Skeletal muscle tissue (tissue), 4 donors: ENCODE results near the gene PAX7. TPM values are rescaled to one million over a fixed set of nuclear protein-coding genes. Genes with fewer than 3 reads are reported as not detected.

Experiments
- H3K27ac ChIP-seq: one replicate; pipeline ENCODE4 v1.7.0; 2013; ENCODE audit warnings: mild to moderate bottlenecking, low read depth, low read length, inconsistent platforms
- H3K27me3 ChIP-seq, 3 donors: one replicate each; pipeline ENCODE4 v1.7.0; 2013; ENCODE audit warnings: low read length in 3 of 3; ENCODE audit not compliant: control insufficient read depth in 3 of 3, insufficient read depth in 3 of 3
- H3K36me3 ChIP-seq, 3 donors: one replicate each; pipeline ENCODE4 v1.7.0; 2013; ENCODE audit warnings: low read length in 3 of 3; ENCODE audit not compliant: control insufficient read depth in 3 of 3, insufficient read depth in 3 of 3
- H3K4me1 ChIP-seq, 3 donors: one replicate each; pipeline ENCODE4 v1.7.0; 2013; ENCODE audit warnings: low read length in 3 of 3, mild to moderate bottlenecking in 3 of 3; ENCODE audit not compliant: control insufficient read depth in 3 of 3, insufficient read depth in 3 of 3
- H3K4me3 ChIP-seq, 3 donors: one replicate each; pipeline ENCODE4 v1.7.0; 2013; ENCODE audit warnings: low read length in 3 of 3
- H3K9ac ChIP-seq, 3 donors: one replicate each; pipeline ENCODE4 v1.7.0; 2013; ENCODE audit warnings: low read length in 3 of 3, mild to moderate bottlenecking in 3 of 3, moderate library complexity in 2 of 3, low read depth in 1 of 3
- H3K9me3 ChIP-seq, 3 donors: one replicate each; pipeline ENCODE4 v1.7.0; 2013; ENCODE audit warnings: low read length in 3 of 3; ENCODE audit not compliant: control insufficient read depth in 3 of 3
- total RNA-seq: library from RNA; depleted of rRNA; stranded (reverse); fragments of >200 nt; gene quantifications from one replicate; pipeline ENCODE4 v1.2.3, GENCODE V29; 2014
- donor health status: Osteomylitis.

Gene PAX7
- total RNA-seq, 1 donor from 2014 or later = 13.0 TPM

DNA sequence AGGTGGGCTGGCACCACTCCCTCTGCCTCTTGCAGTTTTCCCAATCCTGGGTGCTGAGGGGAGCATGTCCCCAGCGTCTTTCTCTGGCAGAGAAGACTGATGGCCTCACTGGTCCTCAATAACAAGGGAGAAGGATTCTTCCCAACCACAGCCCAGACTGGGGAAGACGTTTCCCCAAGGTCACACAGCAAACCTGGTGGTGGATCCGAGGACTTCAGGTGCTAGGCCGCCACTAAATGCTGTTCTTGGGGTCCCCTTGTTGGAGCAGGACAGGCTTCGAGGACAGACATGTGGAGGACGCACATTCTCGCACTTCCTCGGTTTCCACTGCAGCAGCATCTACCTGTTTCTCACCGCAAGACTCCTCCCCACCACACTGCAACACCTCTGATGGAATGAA lies 30.9 kb upstream of the PAX7 start:
- H3K9me3 ChIP-seq = no peaks in the 10 kb centered on the region
- no peaks in the 10 kb centered on the region for H3K4me1 ChIP-seq
- H3K36me3 ChIP-seq = no peaks in the 10 kb centered on the region
- no peak overlapping the region for H3K27ac ChIP-seq
- no peak overlapping the region for H3K4me3 ChIP-seq
- no peak overlapping the region for H3K9ac ChIP-seq
- peaks cover 9 to 27% (median 16%) of the 10 kb centered on the region in 3 donors for H3K27me3 ChIP-seq

DNA sequence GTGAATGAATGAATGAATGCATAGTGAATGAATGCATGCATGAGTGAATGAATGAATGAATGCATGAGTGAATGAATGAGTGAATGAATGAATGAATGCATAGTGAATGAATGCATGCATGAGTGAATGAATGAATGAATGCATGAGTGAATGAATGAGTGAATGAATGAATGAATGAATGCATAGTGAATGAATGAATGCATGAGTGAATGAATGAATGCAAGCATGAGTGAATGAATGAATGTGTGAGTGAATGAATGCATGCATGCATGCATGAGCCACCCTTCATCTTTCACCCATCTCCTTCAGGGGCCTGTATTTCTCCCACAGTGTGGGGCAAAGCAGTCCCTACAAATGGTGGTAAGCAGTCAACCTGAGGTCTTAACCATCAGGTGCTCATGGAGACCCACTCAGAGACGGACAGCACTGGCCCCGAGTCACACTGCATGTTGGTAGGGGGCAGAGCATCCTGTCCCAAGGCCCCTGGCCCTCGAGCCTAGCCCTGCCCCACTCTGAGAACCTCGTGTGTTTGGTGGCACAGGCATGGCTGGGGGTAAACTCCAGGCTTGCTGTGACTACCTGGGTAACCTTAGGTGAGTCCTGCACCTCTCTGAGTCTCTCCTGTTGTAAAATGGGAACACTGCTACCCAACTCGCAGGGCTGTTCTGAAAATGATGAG lies 28.0 kb upstream of the PAX7 start:
- H3K4me1 ChIP-seq = no peaks in the 10 kb centered on the region
- no peak overlapping the region for H3K4me3 ChIP-seq
- no peaks in the 10 kb centered on the region for H3K36me3 ChIP-seq
- H3K27me3 ChIP-seq = peaks cover 7 to 21% (median 12%) of the 10 kb centered on the region in 3 donors
- no peaks in the 10 kb centered on the region for H3K9me3 ChIP-seq
- H3K9ac ChIP-seq = no peak overlapping the region
- H3K27ac ChIP-seq = no peak overlapping the region

DNA sequence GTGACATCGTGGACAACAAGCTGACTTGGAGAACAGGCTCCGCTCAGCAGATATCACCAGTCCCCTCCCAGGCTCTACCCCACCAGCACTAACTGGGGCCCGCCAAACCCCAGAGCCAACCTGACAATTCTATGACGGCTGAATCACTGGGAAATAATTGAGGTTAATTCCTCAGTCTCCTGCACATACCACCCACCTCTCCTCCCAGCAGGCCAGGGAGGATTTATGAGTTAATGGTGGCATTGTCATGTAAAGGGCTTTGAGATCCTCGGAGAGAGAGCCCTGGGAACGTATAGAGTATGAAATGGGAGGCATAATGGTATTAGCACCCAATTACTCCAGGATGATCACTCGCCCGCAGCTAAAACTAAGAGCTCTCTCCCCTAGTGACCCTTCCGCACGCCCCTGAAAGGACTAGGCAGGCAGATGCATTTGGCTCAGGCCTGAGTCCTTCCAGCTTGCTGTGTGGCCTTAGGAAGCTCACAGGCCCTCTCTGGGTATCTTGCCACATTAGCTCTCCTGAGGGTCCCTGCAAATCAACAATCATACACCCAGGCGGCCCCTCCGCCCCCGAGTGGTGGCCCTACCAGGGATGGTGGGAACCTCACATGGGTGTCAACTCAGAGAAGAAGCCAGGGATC lies 27.3 kb upstream of the PAX7 start:
- H3K27ac ChIP-seq = no peak overlapping the region
- H3K36me3 ChIP-seq = no peaks in the 10 kb centered on the region
- no peak overlapping the region for H3K9ac ChIP-seq
- H3K27me3 ChIP-seq = peaks cover 6 to 21% (median 11%) of the 10 kb centered on the region in 3 donors
- no peaks in the 10 kb centered on the region for H3K4me1 ChIP-seq
- no peak overlapping the region for H3K4me3 ChIP-seq
- H3K9me3 ChIP-seq = no peaks in the 10 kb centered on the region

DNA sequence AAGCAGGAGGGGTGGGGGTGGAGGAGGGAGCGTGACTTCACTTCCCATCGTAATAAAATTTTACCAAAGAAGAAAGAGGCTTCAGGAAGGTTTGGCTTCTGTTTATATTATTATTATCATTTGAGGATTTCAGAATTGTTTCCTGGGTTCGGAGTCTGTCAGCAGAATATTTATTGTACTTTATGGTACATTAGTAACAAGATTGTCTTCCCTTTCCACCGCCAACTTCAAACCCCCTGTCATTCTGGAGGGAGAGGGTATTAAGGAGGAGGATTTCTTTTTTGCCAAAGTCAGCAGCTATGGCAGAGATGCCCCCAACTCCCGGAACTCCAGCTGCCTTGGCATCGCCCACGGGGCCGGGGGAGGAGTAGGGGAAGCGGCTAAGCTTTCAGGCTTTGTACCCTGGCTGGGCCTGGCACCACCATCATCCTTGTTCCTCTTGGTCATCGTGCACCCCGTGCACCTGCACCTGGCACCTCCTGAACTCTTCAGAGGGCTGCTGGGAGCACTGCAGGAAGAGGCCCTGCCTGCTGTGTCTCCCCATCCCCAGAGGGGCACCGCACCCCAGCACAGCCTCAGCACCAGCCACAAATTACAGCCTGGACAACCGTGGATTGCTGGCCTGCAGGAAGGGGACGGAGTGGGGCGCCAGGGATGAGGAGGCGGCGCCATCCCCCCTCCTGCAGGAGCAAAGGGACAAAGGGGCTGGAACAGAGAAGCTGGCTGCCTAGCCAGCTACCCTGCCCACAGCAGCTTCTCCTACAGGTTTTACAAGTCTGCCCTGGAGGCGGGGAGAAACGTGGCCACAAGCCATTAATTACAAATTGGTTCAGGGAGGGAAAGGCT lies 24.0 kb upstream of the PAX7 start:
- Histone ChIP-seq H3K4me3 (no peak overlapping the region), H3K9me3 (no peaks in the 10 kb centered on the region), H3K27ac (no peak overlapping the region), H3K9ac (no peak overlapping the region), H3K4me1 (no peaks in the 10 kb centered on the region), H3K36me3 (no peaks in the 10 kb centered on the region), H3K27me3 (peaks cover 8 to 13% (median 12%) of the 10 kb centered on the region in 3 donors)

DNA sequence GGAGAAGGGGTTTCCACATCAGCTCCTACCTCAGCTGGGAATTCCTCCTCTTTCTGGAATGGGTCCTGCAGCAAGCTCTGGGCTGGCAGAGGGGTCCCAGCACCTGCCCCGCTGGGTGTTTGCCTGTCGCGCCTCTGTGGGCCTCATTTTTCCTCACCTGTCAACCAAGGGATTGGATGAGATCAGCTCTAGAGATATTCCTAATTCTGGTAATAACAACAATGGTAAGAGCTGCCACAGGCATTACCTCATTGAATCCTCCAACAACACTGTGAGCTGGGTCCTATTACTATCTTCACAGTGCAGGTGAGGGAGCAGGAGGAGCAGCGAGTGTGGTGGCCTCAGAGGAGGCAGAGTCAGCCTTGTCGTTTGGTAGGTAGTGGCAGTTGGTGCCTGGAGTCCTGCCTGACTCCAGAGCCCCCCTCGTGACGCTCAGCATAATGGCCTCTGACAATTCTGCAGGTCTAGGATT lies 23.3 kb upstream of the PAX7 start:
- H3K9ac ChIP-seq = no peak overlapping the region
- H3K36me3 ChIP-seq = no peaks in the 10 kb centered on the region
- no peaks in the 10 kb centered on the region for H3K4me1 ChIP-seq
- H3K4me3 ChIP-seq = no peak overlapping the region
- H3K27ac ChIP-seq = no peak overlapping the region
- peaks cover 3 to 10% (median 8%) of the 10 kb centered on the region in 3 donors for H3K27me3 ChIP-seq
- no peaks in the 10 kb centered on the region for H3K9me3 ChIP-seq

DNA sequence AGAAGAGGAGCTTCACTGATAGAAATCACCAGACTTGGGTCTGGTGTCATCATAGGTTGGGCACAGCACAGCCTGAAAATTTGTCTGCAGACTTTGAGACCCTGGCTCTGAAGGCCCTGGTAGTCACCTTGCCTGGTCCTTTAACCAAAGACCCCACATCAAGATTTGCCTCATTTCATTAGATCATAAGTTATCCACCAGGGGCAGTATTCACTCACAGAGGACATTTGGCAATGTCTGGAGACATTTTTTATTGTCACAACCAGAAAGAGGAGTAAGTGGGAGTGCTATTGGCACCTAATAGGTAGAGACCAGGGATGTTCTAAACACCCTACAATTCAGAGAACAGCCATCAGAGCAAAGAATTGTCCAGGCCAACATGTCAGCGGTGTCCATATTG lies 22.1 kb upstream of the PAX7 start:
- Histone ChIP-seq H3K27ac (no peak overlapping the region), H3K4me3 (no peak overlapping the region), H3K4me1 (no peaks in the 10 kb centered on the region), H3K36me3 (no peaks in the 10 kb centered on the region), H3K9me3 (no peaks in the 10 kb centered on the region), H3K9ac (no peak overlapping the region), H3K27me3 (peaks cover 3 to 14% (median 10%) of the 10 kb centered on the region in 3 donors)

DNA sequence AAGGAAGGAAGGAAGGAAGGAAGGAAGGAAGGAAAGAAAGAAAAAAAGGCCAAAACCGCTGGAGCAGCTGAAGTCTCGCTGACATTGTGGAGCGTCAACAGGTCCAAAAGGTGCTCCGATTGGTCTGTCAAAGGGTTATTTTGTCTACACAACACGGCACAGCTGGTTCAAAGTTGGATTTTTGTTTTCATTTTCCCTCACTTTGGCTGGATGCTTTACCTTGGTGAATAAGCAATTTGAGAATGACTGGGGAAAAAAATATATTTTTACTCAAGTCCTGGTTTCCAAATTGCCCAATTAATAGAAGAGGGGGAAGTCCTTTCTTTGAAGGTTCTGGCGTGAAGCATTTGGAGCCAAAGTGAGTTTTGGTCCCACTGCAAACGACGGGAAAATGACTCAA lies 19.3 kb upstream of the PAX7 start:
- H3K36me3 ChIP-seq = no peaks in the 10 kb centered on the region
- H3K27me3 ChIP-seq = peaks cover 7 to 18% (median 9%) of the 10 kb centered on the region in 3 donors
- H3K27ac ChIP-seq = no peak overlapping the region
- no peak overlapping the region for H3K4me3 ChIP-seq
- no peaks in the 10 kb centered on the region for H3K4me1 ChIP-seq
- H3K9ac ChIP-seq = no peak overlapping the region
- peaks cover 0 to 2% (median 0%) of the 10 kb centered on the region in 3 donors for H3K9me3 ChIP-seq

DNA sequence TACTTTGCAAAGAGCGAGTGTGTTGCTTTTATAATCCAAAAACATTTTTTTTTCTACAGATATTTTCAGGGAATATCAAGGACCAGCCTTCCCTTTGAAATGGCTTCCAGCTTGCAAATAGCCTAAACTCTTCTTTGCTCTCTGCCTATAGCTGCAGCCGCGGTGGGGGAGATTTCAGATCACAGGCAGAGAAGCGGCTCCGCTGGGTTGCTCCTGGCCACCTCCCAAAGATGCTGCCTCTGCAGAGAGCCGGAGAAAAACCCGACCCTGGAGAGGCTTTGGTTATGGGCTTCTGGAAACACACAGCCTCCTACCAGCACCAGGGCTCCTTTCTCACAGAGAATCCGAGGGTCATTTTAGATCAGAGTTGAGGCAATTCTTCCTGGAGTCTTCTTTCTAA lies 18.6 kb upstream of the PAX7 start:
- Histone ChIP-seq H3K27ac (no peak overlapping the region), H3K4me1 (no peaks in the 10 kb centered on the region), H3K27me3 (peaks cover 7 to 15% (median 12%) of the 10 kb centered on the region in 3 donors)

DNA sequence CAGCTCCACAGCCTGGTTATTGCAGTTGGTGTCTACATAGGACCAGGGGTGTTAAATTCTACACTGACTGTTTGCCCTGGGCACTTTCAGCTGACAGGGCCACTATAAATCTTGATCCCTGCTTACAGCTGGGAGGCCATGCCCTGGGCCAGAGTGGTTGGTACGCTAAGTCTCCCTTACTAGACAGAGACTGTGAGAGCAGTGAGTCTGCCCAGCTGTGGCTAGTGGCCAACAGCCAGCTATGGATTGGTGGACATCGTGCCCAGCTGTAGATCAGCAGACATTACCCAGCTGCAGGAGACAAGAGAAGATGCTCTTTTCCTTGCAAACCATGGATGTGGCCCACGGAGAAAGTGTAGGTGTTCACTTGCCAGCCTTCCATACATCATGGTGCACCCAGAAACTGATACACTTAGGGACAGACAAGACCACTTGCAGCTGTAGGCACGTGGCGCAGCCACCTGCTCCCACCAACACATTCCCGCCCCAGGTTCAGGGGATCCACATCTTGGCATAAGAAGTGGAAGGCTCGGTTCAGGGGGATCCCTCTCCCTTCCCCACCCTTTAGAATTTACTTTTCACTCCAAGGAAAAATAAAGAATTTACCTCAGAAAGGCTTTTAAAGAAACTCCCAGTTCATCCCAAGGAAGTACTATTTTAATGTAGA lies 16.4 kb upstream of the PAX7 start:
- Histone ChIP-seq H3K9me3 (peaks cover 0 to 2% (median 0%) of the 10 kb centered on the region in 3 donors), H3K4me1 (no peaks in the 10 kb centered on the region), H3K36me3 (no peaks in the 10 kb centered on the region), H3K27me3 (peaks cover 4 to 20% (median 12%) of the 10 kb centered on the region in 3 donors), H3K9ac (no peak overlapping the region), H3K27ac (no peak overlapping the region), H3K4me3 (no peak overlapping the region)

More for the DNA sequence above, 18.6 kb upstream of the PAX7 start:
- Histone ChIP-seq H3K36me3 (no peaks in the 10 kb centered on the region), H3K9ac (no peak overlapping the region), H3K9me3 (peaks cover 0 to 2% (median 0%) of the 10 kb centered on the region in 3 donors), H3K4me3 (no peak overlapping the region)
